H9 (cell line): ENCODE results near the gene TLX2. TPM values are rescaled to one million over a fixed set of nuclear protein-coding genes. Genes with fewer than 3 reads are reported as not detected.

Experiments
- DNase-seq: peaks from one replicate; pipeline ENCODE4 v3.0.0-alpha.2; 2017
- H2AFZ ChIP-seq: one replicate; pipeline ENCODE4 v1.6.1; 2013; ENCODE audit warnings: mild to moderate bottlenecking, low read length, control low read depth, moderate library complexity
- H2AK5ac ChIP-seq: 2 replicates; pipeline ENCODE4 v1.6.1; 2013; ENCODE audit warnings: low read length, control low read depth, mixed read lengths; ENCODE audit not compliant: insufficient read length
- H2BK120ac ChIP-seq: one replicate; pipeline ENCODE4 v1.6.1; 2013; ENCODE audit warnings: low read depth, mild to moderate bottlenecking, low read length, control low read depth, inconsistent platforms; ENCODE audit not compliant: poor library complexity, severe bottlenecking
- H2BK12ac ChIP-seq: 2 replicates; pipeline ENCODE4 v1.6.1; 2013; ENCODE audit warnings: low read length, control low read depth, mixed read lengths, low read depth; ENCODE audit not compliant: insufficient read length
- H2BK15ac ChIP-seq: 2 replicates; pipeline ENCODE4 v1.6.1; 2013; ENCODE audit warnings: low read depth, low read length, control low read depth
- H2BK20ac ChIP-seq: one replicate; pipeline ENCODE4 v1.6.1; 2013; ENCODE audit warnings: low read depth, mild to moderate bottlenecking, low read length, control low read depth, inconsistent platforms; ENCODE audit not compliant: poor library complexity, severe bottlenecking
- H2BK5ac ChIP-seq: 2 replicates; pipeline ENCODE4 v1.6.1; 2013; ENCODE audit warnings: low read length, control low read depth, mixed read lengths; ENCODE audit not compliant: insufficient read length
- H3K14ac ChIP-seq: 2 replicates; pipeline ENCODE4 v1.6.1; 2013; ENCODE audit warnings: low read length, control low read depth; ENCODE audit not compliant: insufficient read depth
- H3K18ac ChIP-seq: 2 replicates; pipeline ENCODE4 v1.6.1; 2013; ENCODE audit warnings: low read depth, mild to moderate bottlenecking, mixed read lengths, low read length, control low read depth; ENCODE audit not compliant: insufficient read length
- H3K23ac ChIP-seq: 2 replicates; pipeline ENCODE4 v1.6.1; 2013; ENCODE audit warnings: low read length, control low read depth, mixed read lengths, low read depth; ENCODE audit not compliant: insufficient read length
- H3K23me2 ChIP-seq: 2 replicates; pipeline ENCODE4 v1.6.1; 2013; ENCODE audit warnings: low read depth, mild to moderate bottlenecking, mixed read lengths, low read length, control low read depth; ENCODE audit not compliant: insufficient read length, poor library complexity, severe bottlenecking
- H3K27ac ChIP-seq: 2 replicates; pipeline ENCODE4 v1.5.1; 2013; ENCODE audit warnings: low read length, control low read depth, mixed read lengths, low read depth; ENCODE audit not compliant: insufficient read length
- H3K27me3 ChIP-seq: 2 replicates; pipeline ENCODE4 v1.6.1; 2013; ENCODE audit warnings: low read length, control low read depth, inconsistent platforms; ENCODE audit not compliant: insufficient read depth
- H3K4ac ChIP-seq: 2 replicates; pipeline ENCODE4 v1.6.1; 2013; ENCODE audit warnings: low read depth, mild to moderate bottlenecking, control low read depth, inconsistent platforms, low read length, moderate library complexity
- H3K4me1 ChIP-seq: 2 replicates; pipeline ENCODE4 v1.6.1; 2013; ENCODE audit warnings: low read length, control low read depth, inconsistent platforms; ENCODE audit not compliant: insufficient read depth
- H3K4me2 ChIP-seq: 2 replicates; pipeline ENCODE4 v1.6.1; 2013; ENCODE audit warnings: low read length, control low read depth, mixed read lengths; ENCODE audit not compliant: insufficient read length, insufficient read depth
- H3K56ac ChIP-seq: 2 replicates; pipeline ENCODE4 v1.6.1; 2013; ENCODE audit warnings: low read depth, mild to moderate bottlenecking, mixed read lengths, low read length, control low read depth; ENCODE audit not compliant: insufficient read length
- H3K79me1 ChIP-seq: 2 replicates; pipeline ENCODE4 v1.6.1; 2013; ENCODE audit warnings: low read depth, mild to moderate bottlenecking, moderate library complexity, low read length, control low read depth, inconsistent platforms; ENCODE audit not compliant: insufficient read depth, poor library complexity, severe bottlenecking
- H3K79me2 ChIP-seq: 2 replicates; pipeline ENCODE4 v1.6.1; 2013; ENCODE audit warnings: low read length, control low read depth, inconsistent platforms; ENCODE audit not compliant: insufficient read depth
- H3K9ac ChIP-seq: 2 replicates; pipeline ENCODE4 v1.6.1; 2013; ENCODE audit warnings: low read length, control low read depth, mixed read lengths; ENCODE audit not compliant: insufficient read length; ENCODE audit errors: extremely low read depth
- H3K9me3 ChIP-seq: one replicate; pipeline ENCODE4 v1.6.1; 2013; ENCODE audit warnings: low read depth, low read length, inconsistent platforms; ENCODE audit not compliant: control insufficient read depth
- H3T11ph ChIP-seq: one replicate; pipeline ENCODE4 v1.6.1; 2013; ENCODE audit warnings: mild to moderate bottlenecking, low read length, control low read depth, inconsistent platforms
- H4K20me1 ChIP-seq: one replicate; pipeline ENCODE4 v1.6.1; 2013; ENCODE audit not compliant: control insufficient read depth, insufficient read length, insufficient read depth
- H4K5ac ChIP-seq: 2 replicates; pipeline ENCODE4 v1.6.1; 2013; ENCODE audit warnings: low read depth, mild to moderate bottlenecking, mixed read lengths, low read length, control low read depth; ENCODE audit not compliant: insufficient read length
- H4K8ac ChIP-seq: replicated peaks from 2 replicates; pipeline ENCODE4 v1.6.1; 2013; ENCODE audit warnings: low read length, control low read depth, mixed read lengths, low read depth; ENCODE audit not compliant: insufficient read length
- H4K91ac ChIP-seq: 2 replicates; pipeline ENCODE4 v1.6.1; 2013; ENCODE audit warnings: low read depth, mild to moderate bottlenecking, moderate library complexity, mixed read lengths, low read length, control low read depth; ENCODE audit not compliant: insufficient read length
- H3K27ac Mint-ChIP-seq, 3 experiments: 2 replicates in 2 of 3; 3 replicates in 1 of 3; pipeline ENCODE4 v1.8.0; 2020 to 2021; ENCODE audit warnings: mixed read lengths in 3 of 3, mild to moderate bottlenecking in 1 of 3, moderate library complexity in 1 of 3
- H3K27me3 Mint-ChIP-seq: 2 replicates; pipeline ENCODE4 v1.8.0; 2021; ENCODE audit warnings: low read depth, mild to moderate bottlenecking, moderate library complexity, mixed read lengths
- H3K36me3 Mint-ChIP-seq, 3 experiments: 2 replicates in 2 of 3; 3 replicates in 1 of 3; pipeline ENCODE4 v1.8.0; 2020 to 2021; ENCODE audit warnings: low read depth in 3 of 3, mixed read lengths in 3 of 3; ENCODE audit not compliant: insufficient read depth in 1 of 3
- H3K4me1 Mint-ChIP-seq, 2 experiments: 2 replicates each; pipeline ENCODE4 v1.8.0; 2020; ENCODE audit warnings: mixed read lengths in 2 of 2
- H3K4me3 Mint-ChIP-seq, 2 experiments: 2 replicates in 1 of 2; 3 replicates in 1 of 2; pipeline ENCODE4 v1.8.0; 2020 to 2021; ENCODE audit warnings: mild to moderate bottlenecking in 2 of 2, mixed read lengths in 2 of 2, moderate library complexity in 1 of 2
- H3K9me3 Mint-ChIP-seq, 2 experiments: 2 replicates in 1 of 2; 3 replicates in 1 of 2; pipeline ENCODE4 v1.8.0; 2020; ENCODE audit warnings: mild to moderate bottlenecking in 2 of 2, mixed read lengths in 2 of 2, moderate library complexity in 1 of 2
- WGBS: extraction: QIAGEN DNeasy Blood & Tissue Kit; methylation state at CpG from one replicate; pipeline ENCODE4 v1.1.7; 2013; ENCODE audit warnings: missing lambda C conversion rate, low lambda C conversion rate, mixed read lengths; ENCODE audit not compliant: insufficient read length; ENCODE audit errors: extremely low coverage; 5-methylcytosine and 5-hydroxymethylcytosine counted together
- total RNA-seq: library from RNA; stranded (reverse); gene quantifications from 2 replicates; pipeline ENCODE4 v1.2.1, GENCODE V29; 2021
- TF ChIP-seq, protein P1 (sequence below): fragments of 200-600 bp; sonication (generic); conservative IDR thresholded peaks from 3 replicates; pipeline ENCODE4 v1.8.0; 2021; ENCODE audit warnings: antibody characterized with exemption, mild to moderate bottlenecking

The TLX2 gene
- total RNA-seq, 1 experiment from 2014 or later, result 0.20 TPM

- H2AFZ ChIP-seq, result no peak overlapping the region
These were observed 464 bp upstream of the TLX2 start for GRCh38 chr2:74513605-74514367.

More at GRCh38 chr2:74513605-74514367, 464 bp upstream of the TLX2 start:
- H2BK120ac ChIP-seq, result no peak overlapping the region
- H3K27ac ChIP-seq, result no peak overlapping the region
- no peak overlapping the region for H3K56ac ChIP-seq
- no peaks in the 10 kb centered on the region for H4K20me1 ChIP-seq
- H4K5ac ChIP-seq, result no peak overlapping the region
- no peaks in the 10 kb centered on the region for H3K79me1 ChIP-seq
- Mint-ChIP-seq H3K4me3 (peak overlapping the region; percentile 34 to 74), H3K4me1 (peaks cover 12 to 15% of the 10 kb centered on the region in 2 experiments), H3K27ac (no peak overlapping the region), H3K36me3 (peaks cover 5 to 8% (median 6%) of the 10 kb centered on the region in 3 experiments; a peak in 6 of 7 replicates), H3K9me3 (peaks cover 13 to 17% of the 10 kb centered on the region in 2 experiments), H3K27me3 (peaks cover 96% of the 10 kb centered on the region)
- H2BK20ac ChIP-seq, result no peak overlapping the region
- TF ChIP-seq, protein P1, sequence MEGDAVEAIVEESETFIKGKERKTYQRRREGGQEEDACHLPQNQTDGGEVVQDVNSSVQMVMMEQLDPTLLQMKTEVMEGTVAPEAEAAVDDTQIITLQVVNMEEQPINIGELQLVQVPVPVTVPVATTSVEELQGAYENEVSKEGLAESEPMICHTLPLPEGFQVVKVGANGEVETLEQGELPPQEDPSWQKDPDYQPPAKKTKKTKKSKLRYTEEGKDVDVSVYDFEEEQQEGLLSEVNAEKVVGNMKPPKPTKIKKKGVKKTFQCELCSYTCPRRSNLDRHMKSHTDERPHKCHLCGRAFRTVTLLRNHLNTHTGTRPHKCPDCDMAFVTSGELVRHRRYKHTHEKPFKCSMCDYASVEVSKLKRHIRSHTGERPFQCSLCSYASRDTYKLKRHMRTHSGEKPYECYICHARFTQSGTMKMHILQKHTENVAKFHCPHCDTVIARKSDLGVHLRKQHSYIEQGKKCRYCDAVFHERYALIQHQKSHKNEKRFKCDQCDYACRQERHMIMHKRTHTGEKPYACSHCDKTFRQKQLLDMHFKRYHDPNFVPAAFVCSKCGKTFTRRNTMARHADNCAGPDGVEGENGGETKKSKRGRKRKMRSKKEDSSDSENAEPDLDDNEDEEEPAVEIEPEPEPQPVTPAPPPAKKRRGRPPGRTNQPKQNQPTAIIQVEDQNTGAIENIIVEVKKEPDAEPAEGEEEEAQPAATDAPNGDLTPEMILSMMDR, result no peak
- no peak overlapping the region for H2AK5ac ChIP-seq
- H3K27me3 ChIP-seq, result peaks cover 83% of the 10 kb centered on the region
- H2BK12ac ChIP-seq, result no peak overlapping the region
- no peak overlapping the region for H2BK15ac ChIP-seq
- no peak overlapping the region for H4K91ac ChIP-seq
- peak overlapping the region; percentile 49 for H3K4me2 ChIP-seq
- no peak overlapping the region for H3K9ac ChIP-seq
- H3K4ac ChIP-seq, result no peak overlapping the region
- DNase-seq, result peak; percentile 54
- H4K8ac ChIP-seq, result no peak overlapping the region
- H3K23ac ChIP-seq, result no peak overlapping the region
- H2BK5ac ChIP-seq, result no peak overlapping the region
- H3K14ac ChIP-seq, result no peak overlapping the region
- no peak overlapping the region for H3T11ph ChIP-seq
- H3K18ac ChIP-seq, result no peak overlapping the region
- H3K79me2 ChIP-seq, result no peaks in the 10 kb centered on the region
- peaks cover 19% of the 10 kb centered on the region for H3K23me2 ChIP-seq
- H3K4me1 ChIP-seq, result no peaks in the 10 kb centered on the region
- WGBS, result no CpG with 5 or more reads among the region's 52 CpGs
- no peaks in the 10 kb centered on the region for H3K9me3 ChIP-seq
